Natural killer cell (primary cell): ENCODE measurements around the gene CACNA1D. TPM values are rescaled to one million over a fixed set of nuclear protein-coding genes. Genes with fewer than 3 reads are reported as not detected.

Experiments used
- ATAC-seq, 3 donors: fragments of 150-1000 bp in 2 of 3; fragments of 200-7000 bp in 1 of 3; cut with Tn5 transposase; 1 replicate in 1 of 3; 2 replicates in 2 of 3; pipeline ENCODE4 v1.10.0; 2021; ENCODE audit warnings: mild to moderate bottlenecking in 2 of 3, moderate library complexity in 2 of 3
- DNase-seq, 2 donors: peaks; one replicate each; pipeline versions ENCODE4 v3.0.0 to v3.0.0-alpha.2; 2013 to 2021; ENCODE audit warnings: mixed read lengths in 1 of 2
- H3K27ac ChIP-seq: one replicate; pipeline ENCODE4 v1.5.1; 2013; ENCODE audit warnings: mild to moderate bottlenecking, low read length
- H3K27me3 ChIP-seq: one replicate; pipeline ENCODE4 v1.6.1; 2013; ENCODE audit warnings: low read length; ENCODE audit not compliant: control insufficient read depth, insufficient read depth
- H3K36me3 ChIP-seq: one replicate; pipeline ENCODE4 v1.6.1; 2013; ENCODE audit warnings: low read length; ENCODE audit not compliant: control insufficient read depth, insufficient read depth
- H3K4me1 ChIP-seq: one replicate; pipeline ENCODE4 v1.6.1; 2013; ENCODE audit warnings: low read length; ENCODE audit not compliant: control insufficient read depth, insufficient read depth
- H3K4me3 ChIP-seq: one replicate; pipeline ENCODE4 v1.5.1; 2013; ENCODE audit warnings: low read length
- H3K9me3 ChIP-seq: one replicate; pipeline ENCODE4 v1.6.1; 2013; ENCODE audit warnings: low read length; ENCODE audit not compliant: control insufficient read depth, insufficient read depth
- H3K27ac Mint-ChIP-seq, 2 donors: one replicate each; pipeline ENCODE4 v1.8.0; 2022; ENCODE audit warnings: mild to moderate bottlenecking in 2 of 2, mixed read lengths in 2 of 2, moderate library complexity in 1 of 2
- H3K27me3 Mint-ChIP-seq, 2 donors: one replicate each; pipeline ENCODE4 v1.8.0; 2022; ENCODE audit warnings: low read depth in 2 of 2, mixed read lengths in 2 of 2
- H3K36me3 Mint-ChIP-seq: one replicate; pipeline ENCODE4 v1.8.0; 2022; ENCODE audit warnings: mixed read lengths
- H3K4me1 Mint-ChIP-seq, 2 donors: one replicate each; pipeline ENCODE4 v1.8.0; 2022; ENCODE audit warnings: mixed read lengths in 2 of 2
- H3K4me3 Mint-ChIP-seq: one replicate; pipeline ENCODE4 v1.8.0; 2022; ENCODE audit warnings: mild to moderate bottlenecking, moderate library complexity, mixed read lengths
- H3K9me3 Mint-ChIP-seq, 2 donors: one replicate each; pipeline ENCODE4 v1.8.0; 2022; ENCODE audit warnings: mixed read lengths in 2 of 2
- whole genome bisulfite sequencing: methylation state at CpG from one replicate; pipeline ENCODE4 v1.1.7; 2013; ENCODE audit warnings: missing lambda C conversion rate; ENCODE audit not compliant: insufficient coverage; 5-methylcytosine and 5-hydroxymethylcytosine counted together
- intact Hi-C: fragments of 100-400 bp; cut with micrococcal nuclease; formaldehyde crosslinking; loops from one replicate; pipeline ENCODE4 v1.14.2; 2022
- total RNA-seq, 4 donors: library from RNA; stranded (reverse); fragments of 120-200 nt in 1 of 4; gene quantifications; one replicate each; pipeline versions ENCODE4 v1.2.3 to v1.2.4, GENCODE V29; 2013 to 2022
- TF ChIP-seq, protein P1 (sequence below): fragments of 200-600 bp; IDR thresholded peaks from one replicate; pipeline ENCODE4 v1.8.0; 2022; ENCODE audit warnings: antibody characterized with exemption

CACNA1D gene
- total RNA-seq, 3 donors from 2014 or later (not counting 1 experiment from before 2014, with no cell fraction given) = 0.54 to 10.1 TPM; not detected in 1

DNA sequence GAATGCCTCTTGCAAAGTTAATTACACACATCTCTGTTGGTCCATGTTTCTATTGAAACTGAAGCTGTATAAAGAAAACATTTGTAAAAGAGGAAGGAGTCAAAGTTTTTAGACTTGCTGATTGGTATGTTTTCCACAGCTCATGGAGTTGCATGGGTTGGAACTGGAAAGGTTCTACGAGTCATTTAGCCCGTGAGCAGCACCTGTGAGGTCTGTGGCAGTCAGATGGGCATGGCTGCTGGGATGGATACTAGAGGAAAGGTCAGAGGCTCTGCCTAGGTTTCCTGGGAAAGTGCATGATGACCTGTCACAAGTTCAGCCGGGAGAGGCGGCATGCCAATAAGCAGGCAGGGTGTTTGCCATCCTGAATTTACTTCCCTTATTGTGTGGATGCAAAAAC is 155.4 kb downstream of the CACNA1D start:
- H3K9me3 Mint-ChIP-seq = peaks cover 0 to 9% of the 10 kb centered on the region in 2 donors
- TF ChIP-seq, protein P1, sequence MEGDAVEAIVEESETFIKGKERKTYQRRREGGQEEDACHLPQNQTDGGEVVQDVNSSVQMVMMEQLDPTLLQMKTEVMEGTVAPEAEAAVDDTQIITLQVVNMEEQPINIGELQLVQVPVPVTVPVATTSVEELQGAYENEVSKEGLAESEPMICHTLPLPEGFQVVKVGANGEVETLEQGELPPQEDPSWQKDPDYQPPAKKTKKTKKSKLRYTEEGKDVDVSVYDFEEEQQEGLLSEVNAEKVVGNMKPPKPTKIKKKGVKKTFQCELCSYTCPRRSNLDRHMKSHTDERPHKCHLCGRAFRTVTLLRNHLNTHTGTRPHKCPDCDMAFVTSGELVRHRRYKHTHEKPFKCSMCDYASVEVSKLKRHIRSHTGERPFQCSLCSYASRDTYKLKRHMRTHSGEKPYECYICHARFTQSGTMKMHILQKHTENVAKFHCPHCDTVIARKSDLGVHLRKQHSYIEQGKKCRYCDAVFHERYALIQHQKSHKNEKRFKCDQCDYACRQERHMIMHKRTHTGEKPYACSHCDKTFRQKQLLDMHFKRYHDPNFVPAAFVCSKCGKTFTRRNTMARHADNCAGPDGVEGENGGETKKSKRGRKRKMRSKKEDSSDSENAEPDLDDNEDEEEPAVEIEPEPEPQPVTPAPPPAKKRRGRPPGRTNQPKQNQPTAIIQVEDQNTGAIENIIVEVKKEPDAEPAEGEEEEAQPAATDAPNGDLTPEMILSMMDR = no peak
- DNase-seq (no peak), ATAC-seq (no peak)
- 96% methylated on average over 4 of the region's 4 CpGs for WGBS
- H3K4me1 Mint-ChIP-seq = no peaks in the 10 kb centered on the region
- peaks cover 34 to 38% of the 10 kb centered on the region in 2 donors for H3K27me3 Mint-ChIP-seq
- H3K4me3 ChIP-seq = no peak overlapping the region
- H3K4me1 ChIP-seq = no peaks in the 10 kb centered on the region
- intact Hi-C loops = no loop called here
- no peaks in the 10 kb centered on the region for H3K27me3 ChIP-seq
- H3K4me3 Mint-ChIP-seq = no peak overlapping the region
- H3K9me3 ChIP-seq = no peaks in the 10 kb centered on the region
- no peaks in the 10 kb centered on the region for H3K36me3 ChIP-seq
- no peak overlapping the region for H3K27ac Mint-ChIP-seq
- no peak overlapping the region for H3K27ac ChIP-seq
- peaks cover 9% of the 10 kb centered on the region for H3K36me3 Mint-ChIP-seq

DNA sequence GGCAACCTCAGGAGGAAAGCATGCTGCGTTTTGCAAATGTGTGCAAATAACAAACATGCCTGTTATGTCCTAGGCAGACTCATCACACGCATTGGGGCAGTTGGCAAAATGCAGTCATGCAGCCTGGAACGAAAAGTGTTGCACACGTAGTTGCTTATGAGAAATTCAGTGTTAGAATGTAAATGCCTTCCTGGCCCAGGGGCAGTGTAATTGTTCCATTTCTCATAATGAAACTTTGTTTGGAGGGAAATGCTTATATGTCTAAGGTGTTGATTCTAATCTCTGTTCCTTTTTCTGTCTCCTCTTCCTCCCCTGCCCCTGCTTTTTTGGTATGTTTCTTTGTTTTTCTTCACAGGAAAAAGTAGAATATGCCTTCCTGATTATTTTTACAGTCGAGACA is 156.0 kb downstream of the CACNA1D start:
- TF ChIP-seq, protein P1 = no peak
- no peaks in the 10 kb centered on the region for H3K4me1 Mint-ChIP-seq
- H3K27ac ChIP-seq = no peak overlapping the region
- no peaks in the 10 kb centered on the region for H3K9me3 ChIP-seq
- H3K4me3 Mint-ChIP-seq = no peak overlapping the region
- no peaks in the 10 kb centered on the region for H3K27me3 ChIP-seq
- H3K27me3 Mint-ChIP-seq = peaks cover 35 to 44% of the 10 kb centered on the region in 2 donors
- no peaks in the 10 kb centered on the region for H3K4me1 ChIP-seq
- no peak overlapping the region for H3K4me3 ChIP-seq
- intact Hi-C loops = no loop called here
- 56% methylated on average over 5 of the region's 5 CpGs for WGBS
- H3K36me3 ChIP-seq = no peaks in the 10 kb centered on the region
- no peak overlapping the region for H3K27ac Mint-ChIP-seq
- ATAC-seq = no peak
- H3K9me3 Mint-ChIP-seq = peaks cover 0 to 9% of the 10 kb centered on the region in 2 donors
- DNase-seq = no peak
- H3K36me3 Mint-ChIP-seq = peaks cover 9% of the 10 kb centered on the region

DNA sequence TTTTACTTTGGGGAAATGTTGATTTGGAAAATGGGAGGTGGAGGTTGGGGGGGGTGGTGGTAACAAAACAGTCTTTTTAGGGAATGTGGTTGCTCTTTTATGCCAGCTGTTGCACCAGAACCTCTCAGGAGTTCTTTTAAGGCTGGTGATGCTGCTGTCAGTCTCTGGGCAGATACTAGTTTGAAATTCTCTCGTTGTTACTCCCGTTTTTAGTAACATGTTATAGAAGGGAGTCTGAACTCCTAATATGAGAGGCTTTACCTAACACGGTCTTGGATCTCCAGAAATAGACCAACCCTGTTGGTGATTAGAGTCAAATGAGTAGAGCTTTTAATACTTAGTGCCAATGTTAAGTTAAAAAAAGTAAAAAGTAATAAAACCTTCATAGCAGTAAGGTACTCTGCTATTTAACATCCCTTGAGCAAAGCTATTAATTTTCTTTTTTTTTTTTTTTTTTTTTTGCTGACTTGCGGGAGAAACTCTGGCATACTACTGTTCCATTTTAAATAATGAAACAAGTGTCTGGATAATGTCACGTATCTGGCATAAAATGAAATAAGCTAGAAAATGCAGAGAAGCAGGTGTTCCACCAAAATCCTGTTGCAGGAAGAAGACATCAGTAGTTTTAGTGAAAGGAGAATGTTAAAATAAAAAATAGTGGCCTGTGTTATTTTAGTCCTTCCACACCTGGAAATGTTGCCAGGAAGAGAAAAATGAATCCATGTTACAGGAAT is 156.7 kb downstream of the CACNA1D start:
- intact Hi-C loops = no loop called here
- TF ChIP-seq, protein P1 = no peak
- H3K4me3 Mint-ChIP-seq = no peak overlapping the region
- 83% methylated on average over 4 of the region's 5 CpGs for WGBS
- Histone ChIP-seq H3K36me3 (no peaks in the 10 kb centered on the region), H3K4me1 (no peaks in the 10 kb centered on the region), H3K4me3 (no peak overlapping the region), H3K27ac (no peak overlapping the region), H3K27me3 (no peaks in the 10 kb centered on the region), H3K9me3 (no peaks in the 10 kb centered on the region)
- H3K4me1 Mint-ChIP-seq = no peaks in the 10 kb centered on the region
- peaks cover 0 to 9% of the 10 kb centered on the region in 2 donors for H3K9me3 Mint-ChIP-seq
- no peak for DNase-seq
- no peak overlapping the region for H3K27ac Mint-ChIP-seq
- H3K36me3 Mint-ChIP-seq = peaks cover 9% of the 10 kb centered on the region
- peaks cover 35 to 51% of the 10 kb centered on the region in 2 donors for H3K27me3 Mint-ChIP-seq
- ATAC-seq = no peak

DNA sequence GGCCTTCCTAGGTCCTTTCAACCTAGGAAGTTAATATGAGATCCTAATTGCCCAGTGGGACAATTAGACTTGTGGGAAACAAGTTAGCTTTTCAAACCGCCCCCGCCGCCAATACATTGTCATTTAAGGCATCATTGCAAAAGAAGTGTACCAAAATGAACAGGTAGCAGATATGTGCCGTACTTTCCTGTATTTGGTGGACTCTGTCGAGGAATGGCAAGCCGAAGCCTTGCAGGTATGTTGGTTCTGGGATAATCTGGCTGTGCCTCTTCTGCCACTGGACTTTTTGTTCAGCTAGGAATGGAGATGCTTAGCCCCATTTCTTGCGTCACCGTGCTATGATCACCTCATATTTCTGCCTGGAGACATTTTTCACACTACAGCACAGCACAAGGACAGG is 157.5 kb downstream of the CACNA1D start:
- Mint-ChIP-seq H3K4me1 (no peaks in the 10 kb centered on the region), H3K9me3 (peaks cover 0 to 9% of the 10 kb centered on the region in 2 donors), H3K36me3 (peaks cover 9% of the 10 kb centered on the region), H3K4me3 (no peak overlapping the region), H3K27ac (no peak overlapping the region), H3K27me3 (peaks cover 32 to 53% of the 10 kb centered on the region in 2 donors)
- no peak overlapping the region for H3K4me3 ChIP-seq
- DNase-seq (no peak), ATAC-seq (no peak)
- H3K36me3 ChIP-seq = no peaks in the 10 kb centered on the region
- TF ChIP-seq, protein P1 = no peak
- H3K4me1 ChIP-seq = no peaks in the 10 kb centered on the region
- no peaks in the 10 kb centered on the region for H3K9me3 ChIP-seq
- WGBS = 97% methylated on average over 7 of the region's 8 CpGs
- intact Hi-C loops = no loop called here
- no peak overlapping the region for H3K27ac ChIP-seq
- H3K27me3 ChIP-seq = no peaks in the 10 kb centered on the region
